IMR-90 (cell line): ENCODE results near the gene DTX3. TPM values are rescaled to one million over a fixed set of nuclear protein-coding genes. Genes with fewer than 3 reads are reported as not detected.

Experiments
- ATAC-seq: fragments of 200-7000 bp; cut with Tn5 transposase; 2 replicates; pipeline ENCODE4 v1.9.1; 2020; ENCODE audit warnings: low read depth, mild to moderate bottlenecking, moderate library complexity
- BruUV-seq: library from RNA; stranded (reverse); fragments of 400-500 nt; replicated peaks from 2 replicates; lab custom pipeline; 2021; lab: Mats Ljungman, UMichigan
- CTCF ChIA-PET: fragments of 300-600 bp; formaldehyde crosslinking; extraction: SDS; loops from one replicate; lab custom pipeline; 2021; ENCODE audit warnings: antibody characterized with exemption; lab: Yijun Ruan, JAX
- POLR2A ChIA-PET: fragments of 300-600 bp; sonication (Branson Sonifier 250); formaldehyde crosslinking; loops from one replicate; lab custom pipeline; 2022; ENCODE audit warnings: antibody characterized with exemption; ENCODE audit not compliant: unreplicated experiment; lab: Charles Lee
- DNase-seq: peaks from one replicate; pipeline ENCODE4 v3.0.0; 2013
- H2AFZ ChIP-seq: replicated peaks from 2 replicates; pipeline ENCODE3; 2013; ENCODE audit warnings: low read length, mild to moderate bottlenecking; ENCODE audit not compliant: poor library complexity
- H2AK5ac ChIP-seq: 2 replicates; pipeline ENCODE4 v1.6.1; 2013; ENCODE audit warnings: low read depth, low read length, inconsistent platforms
- H2AK9ac ChIP-seq: replicated peaks from 2 replicates; pipeline ENCODE3; 2013; ENCODE audit warnings: mild to moderate bottlenecking, low read depth, low read length, moderate library complexity; ENCODE audit not compliant: poor library complexity
- H2BK120ac ChIP-seq: 2 replicates; pipeline ENCODE4 v1.6.1; 2013; ENCODE audit warnings: low read depth, low read length, inconsistent platforms
- H2BK15ac ChIP-seq: 3 replicates; pipeline ENCODE4 v1.6.1; 2013; ENCODE audit warnings: low read depth, low read length, inconsistent platforms
- H2BK20ac ChIP-seq: 2 replicates; pipeline ENCODE4 v1.6.1; 2013; ENCODE audit warnings: low read depth, mild to moderate bottlenecking, inconsistent platforms, low read length, moderate library complexity
- H2BK5ac ChIP-seq: 2 replicates; pipeline ENCODE4 v1.6.1; 2013; ENCODE audit warnings: mild to moderate bottlenecking, low read depth, low read length, inconsistent platforms; ENCODE audit not compliant: poor library complexity, severe bottlenecking
- H3K14ac ChIP-seq: replicated peaks from 2 replicates; pipeline ENCODE4 v1.6.1; 2013; ENCODE audit warnings: low read depth, low read length, inconsistent platforms
- H3K18ac ChIP-seq: 2 replicates; pipeline ENCODE4 v1.6.1; 2013; ENCODE audit warnings: low read depth, low read length, control low read depth
- H3K23ac ChIP-seq: 2 replicates; pipeline ENCODE4 v1.6.1; 2013; ENCODE audit warnings: low read depth, low read length, inconsistent platforms
- H3K27ac ChIP-seq: 2 replicates; pipeline ENCODE4 v1.5.1; 2013; ENCODE audit warnings: mild to moderate bottlenecking, control low read depth, low read length; ENCODE audit not compliant: insufficient read depth
- H3K27me3 ChIP-seq: 2 replicates; pipeline ENCODE4 v1.6.1; 2013; ENCODE audit warnings: low read length; ENCODE audit not compliant: control insufficient read depth, insufficient read depth
- H3K36me3 ChIP-seq: 2 replicates; pipeline ENCODE4 v1.6.1; 2013; ENCODE audit warnings: low read length, mixed read lengths; ENCODE audit not compliant: control insufficient read depth, insufficient read depth
- H3K4ac ChIP-seq: 2 replicates; pipeline ENCODE4 v1.6.1; 2013; ENCODE audit warnings: low read depth, low read length, inconsistent platforms
- H3K4me1 ChIP-seq: 2 replicates; pipeline ENCODE4 v1.6.1; 2013; ENCODE audit warnings: low read length, mixed read lengths; ENCODE audit not compliant: control insufficient read depth, insufficient read depth
- H3K4me2 ChIP-seq: 2 replicates; pipeline ENCODE4 v1.6.1; 2013; ENCODE audit warnings: low read depth, mild to moderate bottlenecking, control low read depth, low read length, moderate library complexity
- H3K4me3 ChIP-seq: 2 replicates; pipeline ENCODE4 v1.5.1; 2013; ENCODE audit warnings: low read depth, mild to moderate bottlenecking, control low read depth, low read length, moderate library complexity; ENCODE audit not compliant: insufficient read depth
- H3K56ac ChIP-seq: 2 replicates; pipeline ENCODE4 v1.6.1; 2013; ENCODE audit warnings: low read length, inconsistent platforms; ENCODE audit not compliant: insufficient read depth; ENCODE audit errors: extremely low read depth
- H3K79me1 ChIP-seq, 2 experiments: 2 replicates each; pipeline ENCODE4 v1.6.1; 2013; ENCODE audit warnings: low read length in 2 of 2, inconsistent platforms in 1 of 2, low read depth in 1 of 2
- H3K9ac ChIP-seq: 2 replicates; pipeline ENCODE4 v1.6.1; 2013; ENCODE audit warnings: low read depth, low read length, control low read depth
- H3K9me1 ChIP-seq: 2 replicates; pipeline ENCODE4 v1.6.1; 2013; ENCODE audit warnings: low read length, inconsistent platforms; ENCODE audit not compliant: insufficient read depth
- H3K9me3 ChIP-seq: 2 replicates; pipeline ENCODE4 v1.6.1; 2013; ENCODE audit warnings: low read length; ENCODE audit not compliant: control insufficient read depth, insufficient read depth
- H4K20me1 ChIP-seq: 2 replicates; pipeline ENCODE4 v1.6.1; 2013; ENCODE audit warnings: low read length, inconsistent platforms; ENCODE audit not compliant: insufficient read depth
- H4K5ac ChIP-seq: 2 replicates; pipeline ENCODE4 v1.6.1; 2013; ENCODE audit warnings: mild to moderate bottlenecking, low read depth, low read length, control low read depth
- H4K8ac ChIP-seq, 2 experiments: 2 replicates each; pipeline ENCODE4 v1.6.1; 2013; ENCODE audit warnings: low read depth in 2 of 2, low read length in 2 of 2, control low read depth in 1 of 2, inconsistent platforms in 1 of 2
- H4K91ac ChIP-seq: 2 replicates; pipeline ENCODE4 v1.6.1; 2013; ENCODE audit warnings: low read depth, low read length, inconsistent platforms; ENCODE audit not compliant: insufficient read depth
- BHLHE40 ChIP-seq: fragments of 150-350 bp; IDR thresholded peaks from 2 replicates; pipeline ENCODE4 v1.6.1; 2016; ENCODE audit warnings: mild to moderate bottlenecking, low read depth, low read length
- CEBPB ChIP-seq: IDR thresholded peaks from 2 replicates; pipeline ENCODE4 v1.6.1; 2012; ENCODE audit warnings: low read depth, low read length, improper control_type of control experiment
- CHD1 ChIP-seq: IDR thresholded peaks from 2 replicates; pipeline ENCODE4 v1.6.1; 2012; ENCODE audit warnings: low read depth, low read length, improper control_type of control experiment
- ELK1 ChIP-seq: fragments of 150-350 bp; IDR thresholded peaks from 2 replicates; pipeline ENCODE4 v1.6.1; 2016; ENCODE audit warnings: low read depth, mild to moderate bottlenecking, low read length, moderate library complexity, borderline replicate concordance
- FOS ChIP-seq: fragments of 150-350 bp; IDR thresholded peaks from 2 replicates; pipeline ENCODE4 v1.6.1; 2016; ENCODE audit warnings: low read depth, low read length
- MAFK ChIP-seq: IDR thresholded peaks from 2 replicates; pipeline ENCODE4 v1.6.1; 2012; ENCODE audit warnings: low read depth, low read length, improper control_type of control experiment
- MAZ ChIP-seq: IDR thresholded peaks from 2 replicates; pipeline ENCODE4 v1.6.1; 2012; ENCODE audit warnings: low read depth, mild to moderate bottlenecking, low read length, improper control_type of control experiment, moderate library complexity, borderline replicate concordance
- MXI1 ChIP-seq: IDR thresholded peaks from 2 replicates; pipeline ENCODE4 v1.6.1; 2012; ENCODE audit warnings: low read depth, mild to moderate bottlenecking, low read length, moderate library complexity, borderline replicate concordance
- NFE2L2 ChIP-seq: fragments of 150-350 bp; IDR thresholded peaks from 2 replicates; pipeline ENCODE4 v1.6.1; 2016; ENCODE audit warnings: low read depth, mild to moderate bottlenecking, low read length
- POLR2A ChIP-seq: IDR thresholded peaks from 2 replicates; pipeline ENCODE4 v1.6.1; 2012; ENCODE audit warnings: mild to moderate bottlenecking, low read depth, low read length
- RAD21 ChIP-seq: IDR thresholded peaks from 2 replicates; pipeline ENCODE4 v1.6.1; 2012; ENCODE audit warnings: low read length, improper control_type of control experiment
- RCOR1 ChIP-seq: IDR thresholded peaks from 2 replicates; pipeline ENCODE4 v1.6.1; 2012; ENCODE audit warnings: mild to moderate bottlenecking, low read length, improper control_type of control experiment; ENCODE audit not compliant: insufficient replicate concordance
- RFX5 ChIP-seq: IDR thresholded peaks from 2 replicates; pipeline ENCODE4 v1.8.0; 2012; ENCODE audit warnings: low read depth, mild to moderate bottlenecking, low read length, moderate library complexity
- USF2 ChIP-seq: fragments of 150-350 bp; IDR thresholded peaks from 2 replicates; pipeline ENCODE4 v1.6.1; 2017; ENCODE audit warnings: mild to moderate bottlenecking, antibody characterized with exemption, low read length, low read depth
- WGBS, 2 experiments: methylation state at CpG; one replicate each; pipeline versions ENCODE4 v1.1.5 to v1.1.7; 2013; ENCODE audit warnings: missing lambda C conversion rate in 2 of 2; ENCODE audit not compliant: insufficient read length in 1 of 2; ENCODE audit errors: extremely low coverage in 2 of 2; 5-methylcytosine and 5-hydroxymethylcytosine counted together
- dilution Hi-C: fragments of 300-500 bp; cut with HindIII; formaldehyde crosslinking; loops from one replicate; pipeline ENCODE4 v1.14.3; 2018; ENCODE audit warnings: low sequenced_read_pairs; ENCODE audit not compliant: unreplicated experiment
- in situ Hi-C: fragments of 300-500 bp; cut with MboI; formaldehyde crosslinking; loops from 3 replicates; pipeline ENCODE4 v1.14.3; 2019; ENCODE audit warnings: low sequenced_read_pairs, inconsistent platforms, mixed read lengths
- intact Hi-C: fragments of 100-400 bp; cut with micrococcal nuclease; formaldehyde crosslinking; loops from 2 replicates; pipeline ENCODE4 v1.10.0; 2022
- polyA plus RNA-seq, 3 experiments: library from polyadenylated mRNA; depleted of rRNA; stranded (reverse); fragments of >200 nt; gene quantifications; 2 replicates each; pipeline ENCODE4 v1.2.3, GENCODE V29; 2012; ENCODE audit warnings: low replicate concordance in 1 of 3
- total RNA-seq: library from RNA; depleted of rRNA; stranded (reverse); fragments of >200 nt; gene quantifications from 2 replicates; pipeline ENCODE4 v1.2.3, GENCODE V29; 2012

The DTX3 gene
- total and polyA plus RNA-seq, 2 of the 4 experiments (the other 2 are of a cell fraction) = 2.9 to 14.6 TPM

GRCh38 chr12:57604992-57605810, 577 bp downstream of the DTX3 start (continued):
- TF ChIP-seq RCOR1 = no peak
- TF ChIP-seq MAFK = no peak

GRCh38 chr12:57605811-57606311, 1.2 kb downstream of the DTX3 start:
- WGBS, 2 experiments = 64% methylated on average over 3 of the region's 4 CpGs; no CpG with 5 or more reads in 1 of the 2 experiments
- CTCF ChIA-PET = interaction anchor here (0.6 to 1.1 kb wide), 2 partner anchors 22 to 27 kb away, joined by 4 read pairs; partner anchors contain the start of gene B4GALNT1
- peak overlapping the region; percentile 94 for H2AFZ ChIP-seq
- TF ChIP-seq RAD21 = no peak
- no peak for TF ChIP-seq CHD1
- no peak for TF ChIP-seq RCOR1
- no peak for TF ChIP-seq ELK1
- no peak for TF ChIP-seq NFE2L2
- no peak for TF ChIP-seq BHLHE40
- no peak for TF ChIP-seq MAFK
- TF ChIP-seq POLR2A = no peak
- TF ChIP-seq CEBPB = no peak
- no peak for TF ChIP-seq MAZ
- TF ChIP-seq FOS = no peak
- no peak for TF ChIP-seq USF2
- TF ChIP-seq RFX5 = no peak
- TF ChIP-seq MXI1 = no peak

More at GRCh38 chr12:57605811-57606311, 1.2 kb downstream of the DTX3 start:
- Histone ChIP-seq H3K4me2 (peak overlapping the region; percentile 77; the same call in 1 of the 2 replicates), H3K9me1 (peaks cover 16% of the 10 kb centered on the region; the same call in 1 of the 2 replicates), H3K56ac (no peak overlapping the region), H2BK15ac (no peak overlapping the region), H3K36me3 (peaks cover 11% of the 10 kb centered on the region; the same call in 1 of the 2 replicates), H3K4ac (no peak overlapping the region), H3K18ac (no peak overlapping the region), H3K27ac (no peak overlapping the region), H3K4me3 (no peak overlapping the region), H3K9ac (no peak overlapping the region), H4K91ac (no peak overlapping the region), H2AK9ac (peak overlapping the region; percentile 73), H2AK5ac (0 out of 2 replicates have a peak overlapping the region, but pooled peaks have one; percentile 25), H2BK20ac (no peak overlapping the region), H3K4me1 (peaks cover 13% of the 10 kb centered on the region), H4K8ac (peak overlapping the region in 1 of 2 experiments; percentile 76; a peak in 1 of 4 replicates), H4K20me1 (no peaks in the 10 kb centered on the region), H3K9me3 (no peaks in the 10 kb centered on the region), H3K79me1 (peaks cover 9 to 19% of the 10 kb centered on the region in 2 experiments), H2BK120ac (no peak overlapping the region), H4K5ac (no peak overlapping the region), H3K27me3 (no peaks in the 10 kb centered on the region), H3K23ac (no peak overlapping the region), H2BK5ac (no peak overlapping the region), H3K14ac (0 out of 2 replicates have a peak overlapping the region, but pooled peaks have one; percentile 54)
- no peak for DNase-seq
- intact Hi-C loops = no loop called here
- no TSS peak for BruUV-seq
- in situ Hi-C loops = no loop called here
- POLR2A ChIA-PET = no interaction called here
- dilution Hi-C loops = no loop called here
- ATAC-seq = no peak
